Measurements from ENCODE around the gene AP2A1. TPM values are rescaled to one million over a fixed set of nuclear protein-coding genes. Genes with fewer than 3 reads are reported as not detected.

Gene AP2A1
- total RNA-seq, 3 donors from 2014 or later (not counting 1 experiment from before 2014, with no cell fraction given), result 137 to 163 (median 161) TPM

GRCh38 chr19:49855676-49856573 is 89.1 kb downstream of the AP2A1 start:
- DNase-seq, result no peak
- no peak for TF ChIP-seq CTCF (IDR thresholded peaks at IDR 0.05)
- no peak overlapping the region for H3K4me3 ChIP-seq (ENCODE audit: low read length)
- WGBS (ENCODE audit: insufficient coverage), result 88% methylated on average over 20 of the region's 21 CpGs
- intact Hi-C loops (cut with micrococcal nuclease), result no loop called here
- no peaks in the 10 kb centered on the region for H3K36me3 Mint-ChIP-seq
- no peak overlapping the region for H3K27ac ChIP-seq (ENCODE audit: low read length)
- H3K36me3 ChIP-seq (ENCODE audit: control insufficient read depth, insufficient read depth, low read length), result peaks cover 18% of the 10 kb centered on the region
- peaks cover 15% of the 10 kb centered on the region for H3K4me1 ChIP-seq (ENCODE audit: control insufficient read depth, insufficient read depth, low read length)
- H3K27me3 ChIP-seq (ENCODE audit: control insufficient read depth, insufficient read depth, low read length), result no peaks in the 10 kb centered on the region
- peaks cover 9 to 12% of the 10 kb centered on the region in 2 donors for H3K4me1 Mint-ChIP-seq
- no peak overlapping the region for H3K4me3 Mint-ChIP-seq
- no peaks in the 10 kb centered on the region for H3K27me3 Mint-ChIP-seq (ENCODE audit: low read depth in 2 of 2)
- ATAC-seq, result no peak
- peak overlapping the region; percentile 14 to 52 for H3K27ac Mint-ChIP-seq
- H3K9me3 Mint-ChIP-seq, result no peaks in the 10 kb centered on the region
- no peaks in the 10 kb centered on the region for H3K9me3 ChIP-seq (ENCODE audit: control insufficient read depth, insufficient read depth, low read length)

GRCh38 chr19:49856574-49857021 is 89.8 kb downstream of the AP2A1 start:
- Mint-ChIP-seq H3K4me1 (peaks cover 9 to 12% of the 10 kb centered on the region in 2 donors), H3K36me3 (no peaks in the 10 kb centered on the region)

More at GRCh38 chr19:49856574-49857021, 89.8 kb downstream of the AP2A1 start:
- intact Hi-C loops (cut with micrococcal nuclease), result no loop called here
- no peak overlapping the region for H3K4me3 Mint-ChIP-seq
- Histone ChIP-seq H3K27ac (ENCODE audit: low read length) (no peak overlapping the region), H3K36me3 (ENCODE audit: control insufficient read depth, insufficient read depth, low read length) (peaks cover 22% of the 10 kb centered on the region), H3K4me3 (ENCODE audit: low read length) (no peak overlapping the region), H3K4me1 (ENCODE audit: control insufficient read depth, insufficient read depth, low read length) (peaks cover 15% of the 10 kb centered on the region), H3K27me3 (ENCODE audit: control insufficient read depth, insufficient read depth, low read length) (no peaks in the 10 kb centered on the region), H3K9me3 (ENCODE audit: control insufficient read depth, insufficient read depth, low read length) (no peaks in the 10 kb centered on the region)
- ATAC-seq (no peak), DNase-seq (no peak)
- H3K9me3 Mint-ChIP-seq, result no peaks in the 10 kb centered on the region
- 93% methylated on average over 18 of the region's 18 CpGs for WGBS (ENCODE audit: insufficient coverage)
- no peak for TF ChIP-seq CTCF (IDR thresholded peaks at IDR 0.05)
- no peaks in the 10 kb centered on the region for H3K27me3 Mint-ChIP-seq (ENCODE audit: low read depth in 2 of 2)
- no peak overlapping the region for H3K27ac Mint-ChIP-seq

Other genes starting within 250 kb of the AP2A1 start
- 1 to 10 TPM; 2.4 to 4.7 (median 3.0) TPM for gene RCN3, start 239.0 kb upstream of the AP2A1 start, total RNA-seq
- gene NOSIP, start 186.4 kb upstream of the AP2A1 start, total RNA-seq, result 10 to 100 TPM; 46.7 to 63.6 (median 59.8) TPM
- gene PRRG2, start 185.7 kb upstream of the AP2A1 start, total RNA-seq, result under 1 TPM in 2 of 3 donors, not detected in 1; 0.39 to 0.56 TPM
- 10 to 100 TPM; 51.1 to 62.1 (median 56.0) TPM for gene PRR12, start 175.8 kb upstream of the AP2A1 start, total RNA-seq
- gene RRAS, start 126.9 kb upstream of the AP2A1 start, total RNA-seq, result 1 to 10 TPM; 2.0 to 7.7 (median 5.9) TPM
- gene SCAF1, start 124.8 kb upstream of the AP2A1 start, total RNA-seq, result 10 to 100 TPM; 38.9 to 46.2 (median 44.9) TPM
- 100 to 1,000 TPM; 176 to 184 (median 179) TPM for gene IRF3, start 101.1 kb upstream of the AP2A1 start, total RNA-seq
- gene BCL2L12, start 101.1 kb upstream of the AP2A1 start, total RNA-seq, result 10 to 100 TPM; 15.6 to 34.6 (median 22.3) TPM
- gene PRMT1, start 89.7 kb upstream of the AP2A1 start, total RNA-seq, result 10 to 100 TPM; 77.0 to 92.5 (median 78.2) TPM
- 1 to 10 TPM; 2.3 to 2.9 (median 2.4) TPM for gene ADM5, start 77.4 kb upstream of the AP2A1 start, total RNA-seq
- gene CPT1C, start 75.9 kb upstream of the AP2A1 start, total RNA-seq, result under 1 TPM; 0.34 to 0.78 (median 0.73) TPM
- 1 to 10 TPM in 2 of 3 donors, under 1 TPM in 1; 0.35 to 2.4 (median 1.7) TPM for gene TSKS, start 3.7 kb upstream of the AP2A1 start, total RNA-seq
- 10 to 100 TPM; 17.7 to 33.1 (median 20.6) TPM for gene FUZ, start 46.3 kb downstream of the AP2A1 start, total RNA-seq
- gene MED25, start 51.3 kb downstream of the AP2A1 start, total RNA-seq, result 100 to 1,000 TPM in 1 of 3 donors, 10 to 100 TPM in 2; 64.2 to 132 (median 69.5) TPM
- 100 to 1,000 TPM; 116 to 132 (median 128) TPM for gene PTOV1, start 84.2 kb downstream of the AP2A1 start, total RNA-seq
- 100 to 1,000 TPM; 228 to 253 (median 243) TPM for gene PNKP, start 100.6 kb downstream of the AP2A1 start, total RNA-seq
- 10 to 100 TPM; 12.8 to 17.8 (median 16.1) TPM for gene AKT1S1, start 110.4 kb downstream of the AP2A1 start, total RNA-seq
- gene TBC1D17, start 110.7 kb downstream of the AP2A1 start, total RNA-seq, result 10 to 100 TPM; 45.8 to 59.7 (median 54.4) TPM
- gene IL4I1, start 129.9 kb downstream of the AP2A1 start, total RNA-seq, result 1 to 10 TPM; 3.0 to 3.8 (median 3.4) TPM
- gene ATF5, start 162.2 kb downstream of the AP2A1 start, total RNA-seq, result 10 to 100 TPM; 11.7 to 15.4 (median 14.2) TPM
- gene NUP62, start 162.5 kb downstream of the AP2A1 start, total RNA-seq, result 10 to 100 TPM; 34.2 to 57.4 (median 40.9) TPM
- under 1 TPM in 2 of 3 donors, not detected in 1; 0.40 to 0.75 TPM for gene SIGLEC11, start 194.2 kb downstream of the AP2A1 start, total RNA-seq